Subcutaneous abdominal adipose tissue (tissue), 5 donors: ENCODE measurements around the gene MRM2.

Experiments
- H3K27ac ChIP-seq: one replicate; pipeline ENCODE4 v1.7.0; 2013; ENCODE audit warnings: low read depth, mild to moderate bottlenecking, inconsistent platforms, low read length, moderate library complexity
- H3K27me3 ChIP-seq, 5 donors: one replicate each; pipeline ENCODE4 v1.7.0; 2013; ENCODE audit warnings: low read length in 5 of 5, inconsistent platforms in 1 of 5; ENCODE audit not compliant: control insufficient read depth in 5 of 5, insufficient read depth in 4 of 5
- H3K36me3 ChIP-seq, 5 donors: one replicate each; pipeline ENCODE4 v1.7.0; 2013; ENCODE audit warnings: low read length in 5 of 5; ENCODE audit not compliant: control insufficient read depth in 5 of 5, insufficient read depth in 5 of 5
- H3K4me1 ChIP-seq, 5 donors: one replicate each; pipeline ENCODE4 v1.7.0; 2013; ENCODE audit warnings: low read length in 5 of 5, mild to moderate bottlenecking in 3 of 5, moderate library complexity in 1 of 5; ENCODE audit not compliant: control insufficient read depth in 5 of 5, insufficient read depth in 5 of 5
- H3K4me3 ChIP-seq, 5 donors: one replicate each; pipeline ENCODE4 v1.7.0; 2013; ENCODE audit warnings: low read length in 5 of 5, low read depth in 1 of 5
- H3K9ac ChIP-seq, 5 donors: one replicate each; pipeline ENCODE4 v1.7.0; 2013; ENCODE audit warnings: low read length in 5 of 5, mild to moderate bottlenecking in 4 of 5, moderate library complexity in 3 of 5
- H3K9me3 ChIP-seq, 5 donors: one replicate each; pipeline ENCODE4 v1.7.0; 2013; ENCODE audit warnings: low read length in 5 of 5; ENCODE audit not compliant: control insufficient read depth in 5 of 5
- donor health status: healthy.
- donor health status: healthy.
- donor health status: healthy.
- donor health status: healthy.
- donor health status: healthy.

Gene MRM2

GRCh38 chr7:2201686-2202360 is 40.2 kb downstream of the MRM2 start:
- Histone ChIP-seq H3K27ac (no peak overlapping the region), H3K36me3 (peaks cover 0 to 53% (median 39%) of the 10 kb centered on the region in 5 donors), H3K4me1 (peaks cover 0 to 10% (median 7%) of the 10 kb centered on the region in 5 donors)

GRCh38 chr7:2201128-2201527 is 40.9 kb downstream of the MRM2 start:
- Histone ChIP-seq H3K9ac (no peak overlapping the region), H3K4me1 (peaks cover 0 to 10% (median 7%) of the 10 kb centered on the region in 5 donors), H3K27ac (no peak overlapping the region), H3K9me3 (peaks cover 0 to 1% (median 0%) of the 10 kb centered on the region in 5 donors), H3K27me3 (no peaks in the 10 kb centered on the region), H3K36me3 (peaks cover 0 to 60% (median 44%) of the 10 kb centered on the region in 5 donors), H3K4me3 (no peak overlapping the region)

More at GRCh38 chr7:2201686-2202360, 40.2 kb downstream of the MRM2 start:
- no peaks in the 10 kb centered on the region for H3K27me3 ChIP-seq
- H3K9me3 ChIP-seq = no peaks in the 10 kb centered on the region
- H3K4me3 ChIP-seq = no peak overlapping the region
- H3K9ac ChIP-seq = no peak overlapping the region

- Histone ChIP-seq H3K9me3 (peaks cover 0 to 7% (median 2%) of the 10 kb centered on the region in 5 donors), H3K4me3 (no peak overlapping the region), H3K36me3 (peaks cover 0 to 65% (median 50%) of the 10 kb centered on the region in 5 donors), H3K27me3 (no peaks in the 10 kb centered on the region), H3K27ac (no peak overlapping the region), H3K9ac (no peak overlapping the region), H3K4me1 (peaks cover 0 to 10% (median 7%) of the 10 kb centered on the region in 5 donors)
Measured at GRCh38 chr7:2200584-2200980, 41.4 kb downstream of the MRM2 start.

GRCh38 chr7:2199956-2200583 is 41.9 kb downstream of the MRM2 start:
- no peak overlapping the region for H3K4me3 ChIP-seq
- H3K36me3 ChIP-seq = peaks cover 0 to 69% (median 54%) of the 10 kb centered on the region in 5 donors
- H3K27me3 ChIP-seq = no peaks in the 10 kb centered on the region
- H3K27ac ChIP-seq = no peak overlapping the region
- H3K9me3 ChIP-seq = peaks cover 0 to 12% (median 5%) of the 10 kb centered on the region in 5 donors
- no peak overlapping the region for H3K9ac ChIP-seq
- H3K4me1 ChIP-seq = peaks cover 0 to 7% (median 4%) of the 10 kb centered on the region in 5 donors

GRCh38 chr7:2199528-2199927 is 42.5 kb downstream of the MRM2 start:
- H3K9ac ChIP-seq = no peak overlapping the region
- no peak overlapping the region for H3K27ac ChIP-seq
- H3K36me3 ChIP-seq = peaks cover 0 to 67% (median 55%) of the 10 kb centered on the region in 5 donors
- H3K4me1 ChIP-seq = peaks cover 0 to 2% (median under 1%) of the 10 kb centered on the region in 5 donors
- H3K9me3 ChIP-seq = peaks cover 0 to 13% (median 5%) of the 10 kb centered on the region in 5 donors
- H3K27me3 ChIP-seq = no peaks in the 10 kb centered on the region
- no peak overlapping the region for H3K4me3 ChIP-seq

GRCh38 chr7:2198760-2199159 is 43.2 kb downstream of the MRM2 start:
- no peaks in the 10 kb centered on the region for H3K4me1 ChIP-seq
- H3K9ac ChIP-seq = no peak overlapping the region
- peaks cover 0 to 13% (median 5%) of the 10 kb centered on the region in 5 donors for H3K9me3 ChIP-seq
- no peak overlapping the region for H3K4me3 ChIP-seq
- peaks cover 0 to 63% (median 51%) of the 10 kb centered on the region in 5 donors for H3K36me3 ChIP-seq
- no peak overlapping the region for H3K27ac ChIP-seq
- H3K27me3 ChIP-seq = no peaks in the 10 kb centered on the region

- Histone ChIP-seq H3K27ac (no peak overlapping the region), H3K4me3 (no peak overlapping the region), H3K4me1 (no peaks in the 10 kb centered on the region), H3K27me3 (no peaks in the 10 kb centered on the region), H3K9me3 (peaks cover 0 to 13% (median 5%) of the 10 kb centered on the region in 5 donors), H3K36me3 (peaks cover 0 to 64% (median 51%) of the 10 kb centered on the region in 5 donors), H3K9ac (no peak overlapping the region)
Measured at GRCh38 chr7:2198206-2198605, 43.8 kb downstream of the MRM2 start.

- H3K27ac ChIP-seq = no peak overlapping the region
- H3K4me3 ChIP-seq = no peak overlapping the region
- peaks cover 0 to 13% (median 5%) of the 10 kb centered on the region in 5 donors for H3K9me3 ChIP-seq
- no peaks in the 10 kb centered on the region for H3K27me3 ChIP-seq
- H3K4me1 ChIP-seq = no peaks in the 10 kb centered on the region
- no peak overlapping the region for H3K9ac ChIP-seq
- peaks cover 0 to 67% (median 55%) of the 10 kb centered on the region in 5 donors for H3K36me3 ChIP-seq
Measured at GRCh38 chr7:2197436-2198155, 44.4 kb downstream of the MRM2 start.

- H3K36me3 ChIP-seq = peaks cover 0 to 60% (median 48%) of the 10 kb centered on the region in 5 donors
- H3K27ac ChIP-seq = no peak overlapping the region
- no peak overlapping the region for H3K9ac ChIP-seq
- no peaks in the 10 kb centered on the region for H3K27me3 ChIP-seq
- peaks cover 0 to 13% (median 5%) of the 10 kb centered on the region in 5 donors for H3K9me3 ChIP-seq
- H3K4me1 ChIP-seq = no peaks in the 10 kb centered on the region
- H3K4me3 ChIP-seq = no peak overlapping the region
Measured at GRCh38 chr7:2196381-2197378, 45.3 kb downstream of the MRM2 start.
